PC-3 (cell line): ENCODE data around the gene MEGF10. TPM values are rescaled to one million over a fixed set of nuclear protein-coding genes. Genes with fewer than 3 reads are reported as not detected.

Source experiments
- ATAC-seq: fragments of 200-7000 bp; cut with Tn5 transposase; 2 replicates; pipeline ENCODE4 v1.9.1; 2020; ENCODE audit warnings: mild to moderate bottlenecking, moderate library complexity
- BruUV-seq: library from RNA; stranded (reverse); fragments of 400-500 nt; replicated peaks from 2 replicates; lab custom pipeline; 2021; lab: Mats Ljungman, UMichigan
- CTCF ChIA-PET: fragments of 300-600 bp; sonication (Branson Sonifier 250); formaldehyde crosslinking; loops from one replicate; lab custom pipeline; 2022; ENCODE audit warnings: antibody characterized with exemption; lab: Charles Lee
- POLR2A ChIA-PET: fragments of 300-600 bp; sonication (Branson Sonifier 250); formaldehyde crosslinking; loops from one replicate; lab custom pipeline; 2022; ENCODE audit warnings: antibody characterized with exemption; ENCODE audit not compliant: unreplicated experiment; lab: Charles Lee
- DNase-seq: peaks from one replicate; pipeline ENCODE4 v3.0.0-alpha.2; 2015
- H2AFZ ChIP-seq: fragments of 300-600 bp; sonication (generic); 2 replicates; pipeline ENCODE4 v1.6.0; 2016; ENCODE audit warnings: antibody characterized with exemption, low read length
- H3F3A ChIP-seq: fragments of 300-600 bp; sonication (generic); one replicate; pipeline ENCODE4 v1.6.0; 2017; ENCODE audit warnings: antibody characterized with exemption, low read length, control low read depth, mild to moderate bottlenecking; ENCODE audit not compliant: unreplicated experiment
- H3K27ac ChIP-seq: fragments of 300-600 bp; sonication (generic); 2 replicates; pipeline ENCODE4 v1.5.1; 2016; ENCODE audit warnings: mild to moderate bottlenecking, low read length
- H3K27me3 ChIP-seq: fragments of 300-600 bp; sonication (generic); 2 replicates; pipeline ENCODE4 v1.6.1; 2016; ENCODE audit warnings: low read length, mixed read lengths
- H3K36me3 ChIP-seq: fragments of 300-600 bp; sonication (generic); 2 replicates; pipeline ENCODE4 v1.6.1; 2016; ENCODE audit warnings: low read depth, mixed run types, low read length, mixed read lengths
- H3K4me1 ChIP-seq: fragments of 300-600 bp; sonication (generic); 2 replicates; pipeline ENCODE4 v1.5.1; 2016; ENCODE audit warnings: low read length; ENCODE audit not compliant: insufficient read depth
- H3K4me2 ChIP-seq: fragments of 300-600 bp; sonication (generic); 2 replicates; pipeline ENCODE4 v1.6.0; 2016; ENCODE audit warnings: low read length
- H3K4me3 ChIP-seq: fragments of 300-600 bp; sonication (generic); 2 replicates; pipeline ENCODE4 v1.5.1; 2016; ENCODE audit warnings: mild to moderate bottlenecking, low read length, mixed read lengths
- H3K79me2 ChIP-seq: fragments of 300-600 bp; sonication (generic); 2 replicates; pipeline ENCODE4 v1.6.1; 2017; ENCODE audit warnings: low read length, mixed read lengths
- H3K9ac ChIP-seq: fragments of 300-600 bp; sonication (generic); 2 replicates; pipeline ENCODE4 v1.6.0; 2016; ENCODE audit warnings: mild to moderate bottlenecking, low read length
- H3K9me2 ChIP-seq: fragments of 300-600 bp; sonication (generic); replicated peaks from 2 replicates; pipeline ENCODE4 v1.6.1; 2016; ENCODE audit warnings: mixed run types, low read length, mixed read lengths
- H3K9me3 ChIP-seq: fragments of 300-600 bp; sonication (generic); 2 replicates; pipeline ENCODE4 v1.6.1; 2016; ENCODE audit warnings: low read length, mixed read lengths
- H4K20me1 ChIP-seq: fragments of 300-600 bp; sonication (generic); 2 replicates; pipeline ENCODE4 v1.6.1; 2016; ENCODE audit warnings: low read length, mixed read lengths
- EZH2 ChIP-seq: fragments of 300-600 bp; sonication (generic); IDR thresholded peaks from one replicate; pipeline ENCODE4 v1.6.1; 2017; ENCODE audit warnings: antibody characterized with exemption, mild to moderate bottlenecking, low read length; ENCODE audit not compliant: unreplicated experiment
- EZH2phosphoT487 ChIP-seq: fragments of 300-600 bp; sonication (generic); IDR thresholded peaks from 2 replicates; pipeline ENCODE4 v1.6.1; 2018; ENCODE audit warnings: mild to moderate bottlenecking, antibody characterized with exemption, low read length, borderline replicate concordance
- intact Hi-C: fragments of 100-400 bp; cut with micrococcal nuclease; formaldehyde crosslinking; loops from 2 replicates; pipeline ENCODE4 v1.9.0; 2023
- total RNA-seq: library from RNA; depleted of rRNA; stranded (reverse); fragments of >200 nt; gene quantifications from 2 replicates; pipeline ENCODE4 v1.2.3, GENCODE V29; 2014
- TF ChIP-seq, protein P1 (sequence below): fragments of 300-600 bp; sonication (generic); conservative IDR thresholded peaks from 2 replicates; pipeline ENCODE4 v1.5.1; 2017; ENCODE audit warnings: antibody characterized with exemption, low read depth, mild to moderate bottlenecking, low read length

The MEGF10 gene
- total RNA-seq, 1 experiment from 2014 or later, result not detected

DNA sequence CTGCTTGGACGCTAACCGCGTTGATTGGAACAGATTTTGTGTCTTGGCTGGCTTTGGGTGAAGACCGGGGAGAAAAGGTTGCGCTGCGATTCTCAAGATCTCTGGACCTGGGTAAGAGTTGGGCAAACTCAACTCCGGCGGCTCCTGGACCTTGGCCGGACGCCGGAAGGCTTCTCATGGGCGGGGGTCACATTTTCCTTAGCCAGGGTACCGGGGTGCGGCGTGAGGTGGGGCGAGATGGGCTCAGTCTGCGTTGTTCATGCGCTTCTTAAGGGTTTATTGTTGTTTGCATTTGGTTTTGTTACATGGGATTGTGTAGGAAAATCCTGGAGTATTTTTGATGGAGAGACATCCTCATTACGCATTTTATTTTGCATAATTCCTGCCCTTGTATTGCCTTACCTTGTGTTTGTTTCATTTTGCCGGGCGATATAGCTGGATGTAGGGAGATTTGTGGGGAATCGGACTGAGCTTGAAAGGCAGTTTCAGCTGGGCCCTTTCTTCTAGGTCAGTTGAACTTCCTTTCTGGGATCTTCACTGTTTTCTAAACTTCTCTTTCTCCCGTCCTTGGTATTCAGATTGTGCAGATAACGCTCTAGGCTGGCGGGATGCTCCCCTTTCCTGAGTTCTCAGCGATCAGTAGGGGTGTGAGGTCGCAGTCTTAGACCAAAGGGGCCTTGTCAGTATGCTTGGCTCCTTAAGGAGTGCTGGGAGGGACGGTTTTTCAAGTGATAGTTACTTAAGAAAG is 524 bp downstream of the MEGF10 start:
- H3K9ac ChIP-seq, result no peak overlapping the region
- peaks cover 47% of the 10 kb centered on the region for H3K27me3 ChIP-seq
- peaks cover 2% of the 10 kb centered on the region; the same call in 1 of the 2 replicates for H3K4me1 ChIP-seq
- no peaks in the 10 kb centered on the region for H3K79me2 ChIP-seq
- H4K20me1 ChIP-seq, result no peaks in the 10 kb centered on the region
- DNase-seq, result no peak
- no peak for ATAC-seq
- TF ChIP-seq EZH2 (no peak), EZH2phosphoT487 (no peak)
- TF ChIP-seq, protein P1, sequence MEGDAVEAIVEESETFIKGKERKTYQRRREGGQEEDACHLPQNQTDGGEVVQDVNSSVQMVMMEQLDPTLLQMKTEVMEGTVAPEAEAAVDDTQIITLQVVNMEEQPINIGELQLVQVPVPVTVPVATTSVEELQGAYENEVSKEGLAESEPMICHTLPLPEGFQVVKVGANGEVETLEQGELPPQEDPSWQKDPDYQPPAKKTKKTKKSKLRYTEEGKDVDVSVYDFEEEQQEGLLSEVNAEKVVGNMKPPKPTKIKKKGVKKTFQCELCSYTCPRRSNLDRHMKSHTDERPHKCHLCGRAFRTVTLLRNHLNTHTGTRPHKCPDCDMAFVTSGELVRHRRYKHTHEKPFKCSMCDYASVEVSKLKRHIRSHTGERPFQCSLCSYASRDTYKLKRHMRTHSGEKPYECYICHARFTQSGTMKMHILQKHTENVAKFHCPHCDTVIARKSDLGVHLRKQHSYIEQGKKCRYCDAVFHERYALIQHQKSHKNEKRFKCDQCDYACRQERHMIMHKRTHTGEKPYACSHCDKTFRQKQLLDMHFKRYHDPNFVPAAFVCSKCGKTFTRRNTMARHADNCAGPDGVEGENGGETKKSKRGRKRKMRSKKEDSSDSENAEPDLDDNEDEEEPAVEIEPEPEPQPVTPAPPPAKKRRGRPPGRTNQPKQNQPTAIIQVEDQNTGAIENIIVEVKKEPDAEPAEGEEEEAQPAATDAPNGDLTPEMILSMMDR, result no peak
- H2AFZ ChIP-seq, result no peak overlapping the region
- no TSS peak for BruUV-seq
- ChIA-PET CTCF (no interaction called here), POLR2A (no interaction called here)
- H3K4me3 ChIP-seq, result no peak overlapping the region
- no peak overlapping the region for H3K27ac ChIP-seq
- no peaks in the 10 kb centered on the region for H3K9me3 ChIP-seq
- H3K9me2 ChIP-seq, result no peaks in the 10 kb centered on the region
- H3F3A ChIP-seq, result no peaks in the 10 kb centered on the region
- H3K4me2 ChIP-seq, result no peak overlapping the region
- intact Hi-C loops, result loop anchor here (1.0 to 2.0 kb wide), 2 partner anchors 24 to 202 kb away; no protein-coding TSS in a partner anchor
- no peaks in the 10 kb centered on the region for H3K36me3 ChIP-seq

DNA sequence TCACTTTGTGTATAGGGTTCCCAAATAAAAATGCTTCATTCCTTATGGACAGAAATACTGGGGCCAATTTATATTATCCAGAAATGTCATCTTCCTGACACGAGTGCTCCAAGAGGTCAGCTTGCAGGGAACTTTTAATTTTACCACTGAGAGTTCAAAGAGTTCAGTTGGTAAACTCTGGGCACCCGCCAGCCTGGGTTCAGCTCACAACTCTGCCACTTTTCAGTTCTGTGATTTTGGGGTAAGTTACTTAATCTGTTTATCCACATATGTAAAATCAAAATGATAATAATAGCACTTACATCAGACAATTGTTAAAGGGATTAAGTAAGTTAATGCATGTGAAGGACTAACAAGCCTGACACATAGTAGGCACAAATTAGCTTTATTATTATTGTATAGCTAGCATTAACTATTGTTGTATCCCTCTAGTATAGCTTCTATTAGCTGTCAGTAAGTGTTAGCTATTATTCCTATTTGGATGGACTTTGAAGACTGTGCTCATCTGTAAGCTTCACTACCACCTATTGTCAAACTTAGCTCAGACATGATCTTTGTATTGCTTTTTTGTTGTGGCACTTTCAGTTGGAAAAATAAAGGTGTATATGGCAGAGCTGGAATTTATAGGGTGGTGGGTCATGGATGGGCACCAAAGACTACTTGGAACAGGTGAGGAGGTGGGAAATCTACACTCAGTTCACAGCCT is 1.6 kb downstream of the MEGF10 start:
- Histone ChIP-seq H3K4me3 (no peak overlapping the region), H3K9me3 (no peaks in the 10 kb centered on the region), H3K27me3 (peaks cover 44% of the 10 kb centered on the region), H3K9me2 (no peaks in the 10 kb centered on the region), H3K79me2 (no peaks in the 10 kb centered on the region), H3F3A (no peaks in the 10 kb centered on the region), H2AFZ (no peak overlapping the region), H3K4me1 (peaks cover 4% of the 10 kb centered on the region; the same call in 1 of the 2 replicates), H3K27ac (no peak overlapping the region), H4K20me1 (no peaks in the 10 kb centered on the region), H3K4me2 (no peak overlapping the region), H3K36me3 (no peaks in the 10 kb centered on the region), H3K9ac (no peak overlapping the region)
- CTCF ChIA-PET, result interaction anchor here (0.9 kb wide), 1 partner anchor 201 kb away, joined by 3 read pairs; no protein-coding TSS in a partner anchor
- no peak for TF ChIP-seq EZH2phosphoT487
- no peak for TF ChIP-seq EZH2
- TF ChIP-seq, protein P1, result no peak
- ATAC-seq (no peak), DNase-seq (no peak)
- no TSS peak for BruUV-seq
- intact Hi-C loops, result no loop called here
- POLR2A ChIA-PET, result no interaction called here
